Tibial nerve (tissue), 4 donors: ENCODE results near the gene PPIF.

Experiments
- CTCF ChIP-seq, 5 experiments: fragments of 200-600 bp in 3 of 5; fragments of 450-650 bp in 2 of 5; sonication (generic) in 3 of 5; IDR thresholded peaks; one replicate each; pipeline ENCODE4 v1.5.1; 2016 to 2019; ENCODE audit warnings: antibody characterized with exemption in 5 of 5, mild to moderate bottlenecking in 3 of 5, moderate library complexity in 2 of 5
- EP300 ChIP-seq, 2 donors: sonication (generic); formaldehyde crosslinking; IDR thresholded peaks; one replicate each; pipeline ENCODE4 v1.6.1; 2017; ENCODE audit warnings: antibody characterized with exemption in 2 of 2, mild to moderate bottlenecking in 1 of 2
- POLR2A ChIP-seq, 2 donors: fragments of 450-650 bp; IDR thresholded peaks; one replicate each; pipeline ENCODE4 v1.6.1; 2017; ENCODE audit warnings: antibody characterized with exemption in 2 of 2, mild to moderate bottlenecking in 2 of 2, moderate library complexity in 2 of 2

GRCh38 chr10:79305515-79305914 lies 41.8 kb upstream of the PPIF start:
- TF ChIP-seq CTCF (IDR thresholded peaks at IDR 0.05) (no peak), EP300 (IDR thresholded peaks at IDR 0.05) (no peak), POLR2A (IDR thresholded peaks at IDR 0.05) (no peak)
